ENCODE data around the gene DMTF1. TPM values are rescaled to one million over a fixed set of nuclear protein-coding genes. Genes with fewer than 3 reads are reported as not detected.

Gene DMTF1
- total and polyA plus RNA-seq, 9 of the 15 experiments (the other 6 are each of a cell fraction or from before 2014, with no cell fraction given), result 25.7 to 208 (median 74.7) TPM

- TF ChIP-seq, protein P1, sequence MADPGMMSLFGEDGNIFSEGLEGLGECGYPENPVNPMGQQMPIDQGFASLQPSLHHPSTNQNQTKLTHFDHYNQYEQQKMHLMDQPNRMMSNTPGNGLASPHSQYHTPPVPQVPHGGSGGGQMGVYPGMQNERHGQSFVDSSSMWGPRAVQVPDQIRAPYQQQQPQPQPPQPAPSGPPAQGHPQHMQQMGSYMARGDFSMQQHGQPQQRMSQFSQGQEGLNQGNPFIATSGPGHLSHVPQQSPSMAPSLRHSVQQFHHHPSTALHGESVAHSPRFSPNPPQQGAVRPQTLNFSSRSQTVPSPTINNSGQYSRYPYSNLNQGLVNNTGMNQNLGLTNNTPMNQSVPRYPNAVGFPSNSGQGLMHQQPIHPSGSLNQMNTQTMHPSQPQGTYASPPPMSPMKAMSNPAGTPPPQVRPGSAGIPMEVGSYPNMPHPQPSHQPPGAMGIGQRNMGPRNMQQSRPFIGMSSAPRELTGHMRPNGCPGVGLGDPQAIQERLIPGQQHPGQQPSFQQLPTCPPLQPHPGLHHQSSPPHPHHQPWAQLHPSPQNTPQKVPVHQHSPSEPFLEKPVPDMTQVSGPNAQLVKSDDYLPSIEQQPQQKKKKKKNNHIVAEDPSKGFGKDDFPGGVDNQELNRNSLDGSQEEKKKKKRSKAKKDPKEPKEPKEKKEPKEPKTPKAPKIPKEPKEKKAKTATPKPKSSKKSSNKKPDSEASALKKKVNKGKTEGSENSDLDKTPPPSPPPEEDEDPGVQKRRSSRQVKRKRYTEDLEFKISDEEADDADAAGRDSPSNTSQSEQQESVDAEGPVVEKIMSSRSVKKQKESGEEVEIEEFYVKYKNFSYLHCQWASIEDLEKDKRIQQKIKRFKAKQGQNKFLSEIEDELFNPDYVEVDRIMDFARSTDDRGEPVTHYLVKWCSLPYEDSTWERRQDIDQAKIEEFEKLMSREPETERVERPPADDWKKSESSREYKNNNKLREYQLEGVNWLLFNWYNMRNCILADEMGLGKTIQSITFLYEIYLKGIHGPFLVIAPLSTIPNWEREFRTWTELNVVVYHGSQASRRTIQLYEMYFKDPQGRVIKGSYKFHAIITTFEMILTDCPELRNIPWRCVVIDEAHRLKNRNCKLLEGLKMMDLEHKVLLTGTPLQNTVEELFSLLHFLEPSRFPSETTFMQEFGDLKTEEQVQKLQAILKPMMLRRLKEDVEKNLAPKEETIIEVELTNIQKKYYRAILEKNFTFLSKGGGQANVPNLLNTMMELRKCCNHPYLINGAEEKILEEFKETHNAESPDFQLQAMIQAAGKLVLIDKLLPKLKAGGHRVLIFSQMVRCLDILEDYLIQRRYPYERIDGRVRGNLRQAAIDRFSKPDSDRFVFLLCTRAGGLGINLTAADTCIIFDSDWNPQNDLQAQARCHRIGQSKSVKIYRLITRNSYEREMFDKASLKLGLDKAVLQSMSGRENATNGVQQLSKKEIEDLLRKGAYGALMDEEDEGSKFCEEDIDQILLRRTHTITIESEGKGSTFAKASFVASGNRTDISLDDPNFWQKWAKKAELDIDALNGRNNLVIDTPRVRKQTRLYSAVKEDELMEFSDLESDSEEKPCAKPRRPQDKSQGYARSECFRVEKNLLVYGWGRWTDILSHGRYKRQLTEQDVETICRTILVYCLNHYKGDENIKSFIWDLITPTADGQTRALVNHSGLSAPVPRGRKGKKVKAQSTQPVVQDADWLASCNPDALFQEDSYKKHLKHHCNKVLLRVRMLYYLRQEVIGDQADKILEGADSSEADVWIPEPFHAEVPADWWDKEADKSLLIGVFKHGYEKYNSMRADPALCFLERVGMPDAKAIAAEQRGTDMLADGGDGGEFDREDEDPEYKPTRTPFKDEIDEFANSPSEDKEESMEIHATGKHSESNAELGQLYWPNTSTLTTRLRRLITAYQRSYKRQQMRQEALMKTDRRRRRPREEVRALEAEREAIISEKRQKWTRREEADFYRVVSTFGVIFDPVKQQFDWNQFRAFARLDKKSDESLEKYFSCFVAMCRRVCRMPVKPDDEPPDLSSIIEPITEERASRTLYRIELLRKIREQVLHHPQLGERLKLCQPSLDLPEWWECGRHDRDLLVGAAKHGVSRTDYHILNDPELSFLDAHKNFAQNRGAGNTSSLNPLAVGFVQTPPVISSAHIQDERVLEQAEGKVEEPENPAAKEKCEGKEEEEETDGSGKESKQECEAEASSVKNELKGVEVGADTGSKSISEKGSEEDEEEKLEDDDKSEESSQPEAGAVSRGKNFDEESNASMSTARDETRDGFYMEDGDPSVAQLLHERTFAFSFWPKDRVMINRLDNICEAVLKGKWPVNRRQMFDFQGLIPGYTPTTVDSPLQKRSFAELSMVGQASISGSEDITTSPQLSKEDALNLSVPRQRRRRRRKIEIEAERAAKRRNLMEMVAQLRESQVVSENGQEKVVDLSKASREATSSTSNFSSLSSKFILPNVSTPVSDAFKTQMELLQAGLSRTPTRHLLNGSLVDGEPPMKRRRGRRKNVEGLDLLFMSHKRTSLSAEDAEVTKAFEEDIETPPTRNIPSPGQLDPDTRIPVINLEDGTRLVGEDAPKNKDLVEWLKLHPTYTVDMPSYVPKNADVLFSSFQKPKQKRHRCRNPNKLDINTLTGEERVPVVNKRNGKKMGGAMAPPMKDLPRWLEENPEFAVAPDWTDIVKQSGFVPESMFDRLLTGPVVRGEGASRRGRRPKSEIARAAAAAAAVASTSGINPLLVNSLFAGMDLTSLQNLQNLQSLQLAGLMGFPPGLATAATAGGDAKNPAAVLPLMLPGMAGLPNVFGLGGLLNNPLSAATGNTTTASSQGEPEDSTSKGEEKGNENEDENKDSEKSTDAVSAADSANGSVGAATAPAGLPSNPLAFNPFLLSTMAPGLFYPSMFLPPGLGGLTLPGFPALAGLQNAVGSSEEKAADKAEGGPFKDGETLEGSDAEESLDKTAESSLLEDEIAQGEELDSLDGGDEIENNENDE (IDR thresholded peaks at IDR 0.05; ENCODE audit: low read depth, low read length), result no peak
- TF ChIP-seq STAT6 (CRISPR knock-in tag; IDR thresholded peaks at IDR 0.05), result 0 out of 2 replicates have a peak, but pooled peaks have one; percentile 69
- no peak for TF ChIP-seq ELF4 (CRISPR knock-in tag; IDR thresholded peaks at IDR 0.05)
- TF ChIP-seq, protein P2, sequence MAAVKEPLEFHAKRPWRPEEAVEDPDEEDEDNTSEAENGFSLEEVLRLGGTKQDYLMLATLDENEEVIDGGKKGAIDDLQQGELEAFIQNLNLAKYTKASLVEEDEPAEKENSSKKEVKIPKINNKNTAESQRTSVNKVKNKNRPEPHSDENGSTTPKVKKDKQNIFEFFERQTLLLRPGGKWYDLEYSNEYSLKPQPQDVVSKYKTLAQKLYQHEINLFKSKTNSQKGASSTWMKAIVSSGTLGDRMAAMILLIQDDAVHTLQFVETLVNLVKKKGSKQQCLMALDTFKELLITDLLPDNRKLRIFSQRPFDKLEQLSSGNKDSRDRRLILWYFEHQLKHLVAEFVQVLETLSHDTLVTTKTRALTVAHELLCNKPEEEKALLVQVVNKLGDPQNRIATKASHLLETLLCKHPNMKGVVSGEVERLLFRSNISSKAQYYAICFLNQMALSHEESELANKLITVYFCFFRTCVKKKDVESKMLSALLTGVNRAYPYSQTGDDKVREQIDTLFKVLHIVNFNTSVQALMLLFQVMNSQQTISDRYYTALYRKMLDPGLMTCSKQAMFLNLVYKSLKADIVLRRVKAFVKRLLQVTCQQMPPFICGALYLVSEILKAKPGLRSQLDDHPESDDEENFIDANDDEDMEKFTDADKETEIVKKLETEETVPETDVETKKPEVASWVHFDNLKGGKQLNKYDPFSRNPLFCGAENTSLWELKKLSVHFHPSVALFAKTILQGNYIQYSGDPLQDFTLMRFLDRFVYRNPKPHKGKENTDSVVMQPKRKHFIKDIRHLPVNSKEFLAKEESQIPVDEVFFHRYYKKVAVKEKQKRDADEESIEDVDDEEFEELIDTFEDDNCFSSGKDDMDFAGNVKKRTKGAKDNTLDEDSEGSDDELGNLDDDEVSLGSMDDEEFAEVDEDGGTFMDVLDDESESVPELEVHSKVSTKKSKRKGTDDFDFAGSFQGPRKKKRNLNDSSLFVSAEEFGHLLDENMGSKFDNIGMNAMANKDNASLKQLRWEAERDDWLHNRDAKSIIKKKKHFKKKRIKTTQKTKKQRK (IDR thresholded peaks at IDR 0.05; ENCODE audit: borderline replicate concordance, low read depth, low read length), result no peak
- TF ChIP-seq ZNF507 (tag; conservative IDR thresholded peaks at IDR 0.05), result no peak
- TF ChIP-seq PML (IDR thresholded peaks at IDR 0.05; ENCODE audit: low read length), result peak; percentile 24; the same call in 1 of the 2 replicates
- TF ChIP-seq THRAP3 (IDR thresholded peaks at IDR 0.05; ENCODE audit: borderline replicate concordance), result no peak
- TF ChIP-seq, protein P3, sequence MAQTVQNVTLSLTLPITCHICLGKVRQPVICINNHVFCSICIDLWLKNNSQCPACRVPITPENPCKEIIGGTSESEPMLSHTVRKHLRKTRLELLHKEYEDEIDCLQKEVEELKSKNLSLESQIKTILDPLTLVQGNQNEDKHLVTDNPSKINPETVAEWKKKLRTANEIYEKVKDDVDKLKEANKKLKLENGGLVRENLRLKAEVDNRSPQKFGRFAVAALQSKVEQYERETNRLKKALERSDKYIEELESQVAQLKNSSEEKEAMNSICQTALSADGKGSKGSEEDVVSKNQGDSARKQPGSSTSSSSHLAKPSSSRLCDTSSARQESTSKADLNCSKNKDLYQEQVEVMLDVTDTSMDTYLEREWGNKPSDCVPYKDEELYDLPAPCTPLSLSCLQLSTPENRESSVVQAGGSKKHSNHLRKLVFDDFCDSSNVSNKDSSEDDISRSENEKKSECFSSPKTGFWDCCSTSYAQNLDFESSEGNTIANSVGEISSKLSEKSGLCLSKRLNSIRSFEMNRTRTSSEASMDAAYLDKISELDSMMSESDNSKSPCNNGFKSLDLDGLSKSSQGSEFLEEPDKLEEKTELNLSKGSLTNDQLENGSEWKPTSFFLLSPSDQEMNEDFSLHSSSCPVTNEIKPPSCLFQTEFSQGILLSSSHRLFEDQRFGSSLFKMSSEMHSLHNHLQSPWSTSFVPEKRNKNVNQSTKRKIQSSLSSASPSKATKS (CRISPR knock-in tag; IDR thresholded peaks at IDR 0.05), result no peak
Observed at GRCh38 chr7:87110778-87111177, 41.5 kb upstream of the DMTF1 start (continued).

All from K562 (cell line).